PFSK-1 (cell line): ENCODE data around the gene ANKRD35.

Experiments used
- POLR2AphosphoS5 ChIP-seq: IDR thresholded peaks from 2 replicates; pipeline ENCODE4 v1.6.1; 2012; ENCODE audit warnings: low read depth, mild to moderate bottlenecking, control low read depth, low read length, moderate library complexity
- REST ChIP-seq, 2 experiments: IDR thresholded peaks; 2 replicates each; pipeline versions ENCODE4 v1.6.1 to v1.8.0; 2011 to 2012; ENCODE audit warnings: low read depth in 2 of 2, low read length in 2 of 2, control low read depth in 1 of 2, inconsistent platforms in 1 of 2, mild to moderate bottlenecking in 1 of 2, moderate library complexity in 1 of 2; ENCODE audit not compliant: insufficient read depth in 1 of 2

GRCh38 chr1:145843031-145843430 lies 42.6 kb downstream of the ANKRD35 start:
- TF ChIP-seq POLR2AphosphoS5 (no peak), REST (IDR thresholded peaks at IDR 0.05; ENCODE audit: insufficient read depth in 1 of 2, low read depth in 2 of 2, low read length in 2 of 2) (no peak)
